ENCODE measurements around the gene FAM72C. TPM values are rescaled to one million over a fixed set of nuclear protein-coding genes. Genes with fewer than 3 reads are reported as not detected.

Gene FAM72C
- total and polyA plus RNA-seq, 12 donors: 0.08 to 1.3 (median 0.44) TPM; not detected in 3

Small RNA genes within 50 kb of the gene (small RNA-seq; reads per million reads assigned to genes)
- 0 reads per million in 2 donors for gene HIST2H3PS2
